NCI-H1694 treated with DMSO at 0.1 percent for 48 hours (cell line): ENCODE results near the gene DAPK2.
"Not testable (repeated sequence)": the region's sequence is repeated elsewhere in the genome, so short reads cannot be mapped to it uniquely, and the experiment has no call there.

ENCODE experiments used
- DNase-seq: peaks from one replicate; lab custom pipeline; 2025; lab: John Stamatoyannopoulos, UW

The DAPK2 gene

DNA sequence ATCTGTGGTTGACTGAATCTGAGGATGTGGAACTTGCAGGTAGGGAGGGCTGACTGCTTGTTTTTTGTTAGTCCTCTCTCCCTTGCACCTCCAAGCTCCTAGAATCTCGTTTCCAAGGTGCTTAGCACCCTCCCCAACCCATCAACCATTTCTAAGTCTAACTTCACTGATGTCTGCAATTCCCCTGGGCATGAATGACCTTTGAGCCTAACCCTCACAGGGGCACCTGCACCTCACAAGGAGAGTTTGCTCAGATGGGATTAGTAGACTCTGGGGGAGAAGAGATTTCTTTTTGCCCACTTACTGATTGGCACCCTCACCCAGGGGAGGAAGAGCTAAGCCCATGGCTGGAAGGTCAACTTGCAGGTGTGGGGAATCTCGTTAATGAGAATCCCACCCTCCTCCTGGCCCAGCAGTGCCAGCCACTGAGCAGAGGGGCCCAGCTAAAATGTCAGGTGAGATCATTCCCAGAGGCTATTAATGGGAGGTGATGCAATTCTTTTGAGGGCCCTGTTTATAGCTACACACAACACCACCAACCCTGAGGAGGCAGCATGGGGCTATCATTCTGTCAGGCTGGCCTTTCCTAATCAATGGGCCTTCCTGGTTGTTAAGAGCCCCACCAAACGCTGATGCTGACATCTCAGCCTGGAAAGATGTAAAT, 130.9 kb downstream of the DAPK2 start:
- no peak for DNase-seq

- no peak for DNase-seq
Observed at GRCh38 chr15:63913786-63914315, 132.4 kb downstream of the DAPK2 start.

- DNase-seq: no peak
Observed at GRCh38 chr15:63913336-63913735, 132.9 kb downstream of the DAPK2 start.

DNA sequence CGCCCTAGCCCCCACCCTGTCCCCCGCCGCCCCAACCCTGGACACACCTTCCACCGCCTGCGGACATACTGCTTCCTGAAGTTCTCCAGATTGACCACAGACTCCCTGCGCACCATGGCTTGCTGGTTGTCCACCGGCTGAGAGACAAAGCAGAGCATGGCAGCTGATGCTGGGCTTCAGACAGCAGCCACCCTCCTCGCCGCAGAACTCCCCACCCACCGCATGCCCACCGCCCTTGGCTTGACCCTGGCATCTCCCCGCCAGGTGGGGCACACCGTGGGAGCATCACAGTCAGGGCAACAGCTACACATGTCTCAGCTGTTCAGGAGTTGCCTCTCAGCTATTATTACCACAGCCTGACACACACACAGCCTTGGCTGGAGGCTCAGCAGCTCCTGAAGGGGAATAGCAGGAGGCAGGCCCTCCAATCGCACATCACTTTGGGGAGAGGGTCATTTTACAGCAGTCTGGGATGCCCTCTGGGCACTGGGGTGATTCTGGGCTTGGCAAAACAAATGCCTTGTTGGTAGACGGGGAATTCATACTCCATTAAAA, 134.1 kb downstream of the DAPK2 start:
- no peak for DNase-seq

DNA sequence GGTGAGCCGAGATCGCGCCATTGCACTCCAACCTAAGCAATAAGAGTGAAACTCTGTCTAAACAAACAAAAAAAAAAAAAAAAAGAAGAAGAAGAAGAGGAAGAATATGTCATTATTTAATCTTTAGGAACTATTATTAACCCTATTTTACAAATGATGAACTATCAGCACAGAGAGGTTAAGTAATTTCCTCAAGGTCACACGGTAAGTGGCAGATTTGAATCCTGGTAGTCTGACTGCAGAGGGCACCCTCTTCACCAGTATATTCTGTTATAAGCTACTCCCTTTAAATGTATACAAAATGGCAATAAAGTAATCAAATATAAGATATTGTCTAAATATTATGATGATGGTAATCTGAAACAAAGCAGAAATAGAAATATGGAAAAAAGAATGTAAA, 135.1 kb downstream of the DAPK2 start:
- no peak for DNase-seq

DNA sequence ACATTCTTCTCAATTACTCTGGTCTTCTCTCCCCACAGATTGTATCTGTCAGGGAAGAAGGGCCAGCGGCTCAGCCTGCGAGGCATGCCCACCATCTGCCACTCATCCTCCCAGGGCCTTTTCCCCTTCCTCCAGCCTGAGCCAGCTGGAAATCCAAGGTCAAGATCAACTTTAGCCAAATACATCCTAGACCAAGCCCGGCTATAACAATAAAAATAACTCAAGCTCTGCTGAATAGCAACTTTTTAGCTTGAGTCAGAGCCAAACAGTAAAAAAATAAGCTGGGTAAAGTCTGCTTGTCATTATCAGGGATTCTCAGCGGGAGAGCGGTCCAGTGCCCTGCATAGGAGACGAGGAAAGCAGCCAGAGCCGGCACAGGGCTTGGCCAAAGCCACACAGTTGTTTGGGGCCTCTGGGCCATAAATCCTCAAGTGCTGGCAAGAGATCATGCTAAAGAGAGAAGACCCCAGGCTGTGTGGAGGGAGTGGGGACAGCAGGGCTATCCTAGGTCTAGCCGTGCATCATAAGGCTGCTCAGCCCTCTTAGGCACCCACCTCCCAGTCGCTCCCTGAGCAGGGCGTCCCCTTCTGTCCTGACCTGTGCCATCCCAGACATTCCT, 136.4 kb downstream of the DAPK2 start:
- DNase-seq: no peak

DNA sequence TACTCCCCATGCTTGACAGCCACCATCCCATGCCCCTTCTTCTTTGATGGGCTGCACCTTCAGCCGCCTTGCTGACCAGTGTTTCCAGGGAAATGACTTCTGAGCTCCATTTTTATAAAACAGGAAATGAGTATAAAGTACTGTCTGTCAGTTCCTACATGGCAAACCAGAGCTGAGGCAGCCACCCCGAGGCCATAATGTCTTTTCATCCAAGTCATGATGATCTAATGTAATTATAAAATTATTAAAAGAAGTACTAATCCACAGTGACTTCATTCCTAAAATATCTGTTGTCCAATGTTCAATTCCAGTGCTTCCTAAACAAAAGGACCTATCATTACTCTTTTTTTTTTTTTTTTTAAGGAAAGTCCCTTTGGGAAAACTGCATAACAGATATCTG, 137.3 kb downstream of the DAPK2 start:
- no peak for DNase-seq

GRCh38 chr15:63908281-63908680, 138.0 kb downstream of the DAPK2 start:
- DNase-seq: no peak

GRCh38 chr15:63907521-63907920, 138.8 kb downstream of the DAPK2 start:
- no peak for DNase-seq

DNA sequence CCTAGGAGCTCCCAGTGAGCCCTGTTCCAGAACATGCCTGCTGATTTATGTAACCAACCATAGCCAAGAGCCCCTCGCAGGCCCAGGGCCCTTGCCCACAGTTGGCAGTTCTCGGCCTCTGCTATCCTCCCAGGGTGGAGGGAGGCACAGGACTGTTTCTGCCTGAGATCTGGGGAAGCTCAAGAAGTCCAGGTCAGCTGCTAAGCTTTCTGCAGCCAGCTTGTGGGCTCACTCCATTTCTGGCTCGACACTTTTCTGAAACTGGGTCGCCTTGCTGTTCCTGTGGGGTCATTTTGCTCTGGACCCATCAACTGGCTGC, 140.1 kb downstream of the DAPK2 start:
- DNase-seq: no peak

GRCh38 chr15:63905558-63906265, 140.6 kb downstream of the DAPK2 start:
- no peak for DNase-seq

DNA sequence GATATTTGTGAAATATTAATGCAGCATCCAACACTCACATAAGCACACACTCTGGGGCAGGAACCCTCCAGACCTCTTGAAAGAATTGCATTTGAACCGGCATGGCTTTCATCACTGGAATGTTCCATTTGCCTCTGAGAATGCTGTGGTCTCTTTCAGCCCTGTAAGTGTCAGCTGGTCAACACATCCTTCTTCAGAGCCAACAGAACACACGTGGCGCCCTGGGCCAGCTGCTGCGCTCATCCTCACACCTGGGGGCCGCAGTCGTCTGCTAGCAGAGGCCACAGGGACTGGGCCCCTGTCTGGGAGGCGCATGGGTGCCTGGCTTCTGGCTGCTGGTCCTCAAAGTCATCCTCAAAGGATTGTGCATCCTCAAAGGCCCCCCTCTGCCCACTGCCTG, 141.2 kb downstream of the DAPK2 start:
- DNase-seq: no peak

- DNase-seq: no peak
Observed at GRCh38 chr15:63904042-63904441, 142.2 kb downstream of the DAPK2 start.

DNA sequence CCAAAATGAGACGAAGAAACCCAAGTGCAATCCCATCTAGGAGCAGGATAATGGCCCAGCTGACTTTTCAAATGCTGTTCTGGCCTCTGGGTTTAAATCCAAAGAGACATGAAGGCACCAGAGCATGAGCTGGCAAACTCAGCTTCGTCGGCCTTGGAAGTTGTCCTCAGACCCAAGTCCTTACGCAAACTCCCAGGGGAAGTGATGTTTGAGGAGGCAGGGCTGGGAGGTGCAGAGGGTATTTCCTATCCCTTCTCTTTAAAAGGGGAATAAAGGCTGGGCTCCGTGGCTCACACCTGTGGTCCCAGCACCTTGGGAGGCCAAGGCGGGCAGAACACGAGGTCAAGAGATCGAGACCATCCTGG, 143.6 kb downstream of the DAPK2 start:
- no peak for DNase-seq

GRCh38 chr15:63901912-63902670, 144.2 kb downstream of the DAPK2 start:
- no peak for DNase-seq

GRCh38 chr15:63900306-63900705, 146.0 kb downstream of the DAPK2 start:
- no peak for DNase-seq

DNA sequence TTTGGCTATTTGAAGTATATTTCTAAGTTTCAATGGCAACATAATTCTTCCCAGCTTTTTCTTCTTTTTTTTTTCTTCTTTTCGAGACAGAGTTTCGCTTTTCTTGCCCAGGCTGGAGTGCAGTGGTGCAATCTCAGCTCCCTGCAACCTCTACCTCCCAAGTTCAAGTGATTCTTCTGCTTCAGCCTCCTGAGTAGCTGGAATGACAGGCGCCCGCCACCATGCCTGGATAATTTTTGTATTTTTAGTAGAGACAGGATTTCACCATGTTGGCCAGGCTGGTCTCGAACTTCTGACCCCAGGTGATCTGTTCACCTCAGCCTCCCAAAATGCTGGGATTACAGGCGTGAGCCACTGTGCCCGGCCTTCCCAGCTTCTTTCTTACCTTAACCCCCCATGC, 146.7 kb downstream of the DAPK2 start:
- DNase-seq: not testable (repeated sequence)

DNA sequence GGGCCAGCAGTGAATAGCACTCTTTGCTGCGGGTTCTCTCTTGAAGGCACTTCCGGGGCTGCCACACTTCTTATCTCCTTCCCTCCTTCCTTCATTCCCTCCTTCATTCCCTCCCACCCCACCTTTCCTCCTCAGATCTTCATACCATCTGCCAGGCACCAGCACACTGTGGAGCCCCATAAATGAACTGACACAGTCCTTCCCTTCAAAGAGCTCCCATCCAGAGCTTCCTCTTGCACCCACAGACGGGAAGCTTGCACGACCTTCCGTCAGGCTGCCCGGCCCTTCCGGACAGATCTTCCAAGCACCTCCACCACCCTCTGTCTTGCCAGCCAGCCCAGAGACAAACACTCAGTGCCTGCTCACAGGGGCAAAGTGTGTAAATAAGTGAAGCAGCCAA, 147.1 kb downstream of the DAPK2 start:
- no peak for DNase-seq

- no peak for DNase-seq
Observed at GRCh38 chr15:63896336-63897115, 149.8 kb downstream of the DAPK2 start.

DNA sequence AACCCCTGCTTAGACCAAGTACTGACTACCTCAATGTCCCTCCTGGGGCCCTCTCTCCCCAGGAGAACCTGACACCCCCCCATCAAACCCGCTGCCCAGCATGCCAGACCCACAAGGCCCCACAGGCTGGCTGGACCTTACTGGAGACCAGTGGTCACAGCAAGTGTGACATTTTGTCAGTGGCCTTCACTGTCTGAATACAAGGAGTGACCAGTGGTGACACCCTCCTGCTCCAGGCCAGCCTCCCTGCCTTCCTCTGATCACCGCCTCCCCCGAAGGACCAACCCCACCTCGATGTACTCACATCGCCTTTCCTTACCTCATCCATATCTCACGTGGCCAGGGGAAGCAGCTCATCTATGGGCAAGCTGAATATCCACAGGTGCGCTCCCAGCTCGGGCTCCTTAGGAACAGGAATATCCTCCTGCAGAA, 150.5 kb downstream of the DAPK2 start:
- DNase-seq: no peak

GRCh38 chr15:63895194-63895593, 151.1 kb downstream of the DAPK2 start:
- no peak for DNase-seq

- no peak for DNase-seq
Observed at GRCh38 chr15:63894662-63894949, 151.7 kb downstream of the DAPK2 start.
